Endothelial cell of umbilical vein (primary cell): ENCODE results near the gene WDR41. TPM values are rescaled to one million over a fixed set of nuclear protein-coding genes. Genes with fewer than 3 reads are reported as not detected.

Source experiments
- BruUV-seq: library from RNA; stranded (reverse); fragments of 400-500 nt; replicated peaks from 2 replicates; lab custom pipeline; 2021; lab: Mats Ljungman, UMichigan
- CTCF ChIA-PET: fragments of 300-600, 350-600 bp; sonication (Branson Sonifier 250); formaldehyde crosslinking; loops from one replicate; lab custom pipeline; 2021; ENCODE audit warnings: antibody characterized with exemption, inconsistent platforms; lab: Charles Lee
- POLR2A ChIA-PET: fragments of 300-600, 350-600 bp; sonication (Branson Sonifier 250); formaldehyde crosslinking; loops from one replicate; lab custom pipeline; 2021; ENCODE audit warnings: antibody characterized with exemption, inconsistent platforms; lab: Charles Lee
- DNase-seq: peaks from one replicate; pipeline ENCODE4 v3.0.0-alpha.2; 2011; ENCODE audit warnings: low read depth, low spot score
- FAIRE-seq: peaks from 2 replicates; lab custom pipeline; 2011; peaks lifted over from hg19 to GRCh38; lab: Jason Lieb, UNC
- H2AFZ ChIP-seq: 2 replicates; pipeline ENCODE4 v1.6.0; 2012; ENCODE audit warnings: low read depth, low read length, control low read depth, inconsistent platforms
- H3K27ac ChIP-seq: 2 replicates; pipeline ENCODE4 v1.5.1; 2011; ENCODE audit warnings: low read depth, mild to moderate bottlenecking, control low read depth, low read length, moderate library complexity; ENCODE audit not compliant: insufficient read depth
- H3K27me3 ChIP-seq, 2 experiments: 2 replicates each; pipeline versions ENCODE4 v1.6.0 to v1.6.1; 2011; ENCODE audit warnings: low read length in 2 of 2, mixed read lengths in 1 of 2; ENCODE audit not compliant: control insufficient read depth in 2 of 2, insufficient read depth in 2 of 2
- H3K36me3 ChIP-seq, 2 experiments: 2 replicates in 1 of 2; 3 replicates in 1 of 2; pipeline ENCODE4 v1.5.1; 2011; ENCODE audit warnings: low read length in 2 of 2, mild to moderate bottlenecking in 1 of 2, moderate library complexity in 1 of 2; ENCODE audit not compliant: control insufficient read depth in 2 of 2, insufficient read depth in 2 of 2; ENCODE audit errors: extremely low read depth in 1 of 2
- H3K4me1 ChIP-seq: 3 replicates; pipeline ENCODE4 v1.5.1; 2011; ENCODE audit warnings: mild to moderate bottlenecking, low read length; ENCODE audit not compliant: control insufficient read depth, insufficient read depth; ENCODE audit errors: extremely low read depth
- H3K4me2 ChIP-seq: 2 replicates; pipeline ENCODE4 v1.6.1; 2011; ENCODE audit warnings: low read length, control low read depth, mixed read lengths; ENCODE audit not compliant: insufficient read depth
- H3K4me3 ChIP-seq, 3 experiments: fragments of 200-600 bp in 1 of 3; sonication (generic), shearing (Covaris generic) in 1 of 3; replicated peaks in 1 of 3; 2 replicates each; pipeline ENCODE4 v1.5.1; 2011 to 2016; ENCODE audit warnings: control low read depth in 3 of 3, low read length in 3 of 3, mild to moderate bottlenecking in 2 of 3, inconsistent platforms in 1 of 3, low read depth in 1 of 3, moderate library complexity in 1 of 3; ENCODE audit not compliant: insufficient read depth in 1 of 3
- H3K79me2 ChIP-seq: 2 replicates; pipeline ENCODE4 v1.6.0; 2012; ENCODE audit warnings: low read length, inconsistent platforms; ENCODE audit not compliant: control insufficient read depth, insufficient read depth
- H3K9ac ChIP-seq: replicated peaks from 2 replicates; pipeline ENCODE3; 2011; ENCODE audit warnings: low read length, control low read depth; ENCODE audit not compliant: insufficient read depth; ENCODE audit errors: extremely low read depth
- H3K9me1 ChIP-seq: replicated peaks from 3 replicates; pipeline ENCODE4 v1.6.0; 2011; ENCODE audit warnings: mild to moderate bottlenecking, low read length; ENCODE audit not compliant: control insufficient read depth, insufficient read depth; ENCODE audit errors: extremely low read depth
- H3K9me3 ChIP-seq: replicated peaks from 2 replicates; pipeline ENCODE4 v1.5.1; 2012; ENCODE audit warnings: low read length, inconsistent platforms; ENCODE audit not compliant: control insufficient read depth, insufficient read depth
- H4K20me1 ChIP-seq: replicated peaks from 2 replicates; pipeline ENCODE3; 2011; ENCODE audit warnings: mild to moderate bottlenecking, low read length; ENCODE audit not compliant: control insufficient read depth, insufficient read depth; ENCODE audit errors: extremely low read depth
- EZH2 ChIP-seq: IDR thresholded peaks from 2 replicates; pipeline ENCODE4 v1.6.1; 2012; ENCODE audit warnings: borderline replicate concordance, low read depth, mild to moderate bottlenecking, moderate library complexity, low read length, inconsistent platforms; ENCODE audit not compliant: severe bottlenecking
- FOS ChIP-seq: IDR thresholded peaks from 2 replicates; pipeline ENCODE4 v1.6.1; 2011; ENCODE audit warnings: mild to moderate bottlenecking, low read length, moderate library complexity, borderline replicate concordance; ENCODE audit not compliant: insufficient read depth
- JUN ChIP-seq: IDR thresholded peaks from 2 replicates; pipeline ENCODE4 v1.6.1; 2011; ENCODE audit warnings: borderline replicate concordance, low read depth; ENCODE audit not compliant: insufficient read length, insufficient read depth
- MAX ChIP-seq: IDR thresholded peaks from 2 replicates; pipeline ENCODE4 v1.6.1; 2011; ENCODE audit not compliant: insufficient read depth, insufficient read length
- MYC ChIP-seq: IDR thresholded peaks from one replicate; pipeline ENCODE4 v1.6.1; 2011; ENCODE audit warnings: mild to moderate bottlenecking, low read depth, low read length
- POLR2A ChIP-seq: IDR thresholded peaks from 2 replicates; pipeline ENCODE4 v1.6.1; 2012; ENCODE audit warnings: low read depth, mild to moderate bottlenecking, control low read depth, low read length
- POLR2AphosphoS5 ChIP-seq: IDR thresholded peaks from 2 replicates; pipeline ENCODE4 v1.6.1; 2012; ENCODE audit warnings: low read depth, mild to moderate bottlenecking, control low read depth, low read length, moderate library complexity; ENCODE audit not compliant: insufficient read depth
- dilution Hi-C: fragments of 300-500 bp; cut with MboI; formaldehyde crosslinking; loops from one replicate; pipeline ENCODE4 v1.15.0; 2019; ENCODE audit warnings: low sequenced_read_pairs; ENCODE audit not compliant: extremely low pct_ligation_motif_present
- intact Hi-C: fragments of 100-400 bp; cut with micrococcal nuclease; formaldehyde crosslinking; loops from one replicate; pipeline ENCODE4 v1.10.0; 2022
- polyA plus RNA-seq, 4 experiments: library from polyadenylated mRNA; depleted of rRNA in 3 of 4; stranded (reverse) in 3 of 4; unstranded in 1 of 4; fragments of >200 nt; gene quantifications; 2 replicates each; pipeline versions ENCODE4 v1.2.1 to v1.2.3, GENCODE V29; 2011 to 2012; ENCODE audit warnings: missing spikeins in 1 of 4
- total RNA-seq: library from RNA; stranded (reverse); gene quantifications from 2 replicates; pipeline ENCODE4 v1.2.3, GENCODE V29; 2021

WDR41 gene
- total and polyA plus RNA-seq, 2 donors (not counting 3 experiments of a cell fraction or from before 2014, with no cell fraction given) = 10.2 to 33.6 TPM

DNA sequence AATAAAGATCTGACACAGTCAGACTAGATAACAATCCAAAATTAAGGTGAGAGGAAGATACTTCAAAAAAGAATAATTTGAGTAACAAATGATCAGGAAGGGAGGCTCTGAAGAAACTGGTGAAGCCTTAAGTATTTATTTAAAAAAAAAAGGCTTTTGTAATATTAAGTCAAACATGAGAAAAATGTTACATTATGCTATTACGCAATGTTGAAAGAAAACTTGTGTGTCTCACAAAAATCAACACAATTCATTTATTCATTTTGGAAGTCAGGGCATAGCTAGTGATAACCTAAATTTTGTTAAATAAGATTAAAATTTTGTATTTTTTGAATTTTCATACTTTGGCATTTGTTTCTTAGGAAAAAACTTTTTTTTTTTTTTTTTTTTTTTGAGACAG, 28.2 kb downstream of the WDR41 start:
- no peaks in the 10 kb centered on the region for H3K4me1 ChIP-seq
- H3K36me3 ChIP-seq = no peaks in the 10 kb centered on the region
- no peak overlapping the region for H3K4me2 ChIP-seq
- H3K9me3 ChIP-seq = no peaks in the 10 kb centered on the region
- FAIRE-seq (no peak), DNase-seq (no peak)
- POLR2A ChIA-PET = no interaction called here
- CTCF ChIA-PET = no interaction called here
- no peak overlapping the region for H3K9ac ChIP-seq
- H4K20me1 ChIP-seq = no peaks in the 10 kb centered on the region
- TF ChIP-seq JUN = no peak
- H3K9me1 ChIP-seq = no peaks in the 10 kb centered on the region
- intact Hi-C loops = no loop called here
- H3K27ac ChIP-seq = no peak overlapping the region
- no TSS peak for BruUV-seq
- no peak overlapping the region for H3K4me3 ChIP-seq
- no peaks in the 10 kb centered on the region for H3K27me3 ChIP-seq
- dilution Hi-C loops = no loop called here
- peaks cover 4% of the 10 kb centered on the region for H3K79me2 ChIP-seq
- no peak overlapping the region for H2AFZ ChIP-seq

DNA sequence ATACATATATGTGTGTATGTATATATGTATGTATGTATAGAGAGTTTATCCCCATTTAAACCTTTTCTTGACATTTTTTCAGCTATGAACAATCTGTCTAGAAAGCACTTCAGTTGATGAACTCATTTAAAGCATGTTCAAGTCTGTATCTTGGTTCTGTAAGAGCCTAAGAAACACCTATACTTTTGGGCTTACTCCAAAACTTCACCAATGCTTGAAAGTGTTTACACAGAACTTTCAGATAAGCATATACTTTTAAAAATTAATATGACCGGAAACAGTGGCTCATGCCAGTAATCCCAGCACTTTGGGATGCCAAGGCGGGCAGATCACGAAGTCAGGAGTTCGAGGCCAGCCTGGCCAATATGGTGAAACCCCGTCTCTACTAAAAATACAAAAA, 30.8 kb downstream of the WDR41 start:
- H3K36me3 ChIP-seq = no peaks in the 10 kb centered on the region
- FAIRE-seq (no peak), DNase-seq (no peak)
- BruUV-seq = no TSS peak
- H3K9me3 ChIP-seq = no peaks in the 10 kb centered on the region
- no peak overlapping the region for H3K4me2 ChIP-seq
- no peaks in the 10 kb centered on the region for H4K20me1 ChIP-seq
- H3K9me1 ChIP-seq = no peaks in the 10 kb centered on the region
- ChIA-PET POLR2A (no interaction called here), CTCF (interaction anchor here (1.9 kb wide), 1 partner anchor 31 kb away, joined by 4 read pairs; the partner anchor contains the start of gene WDR41)
- dilution Hi-C loops = no loop called here
- TF ChIP-seq POLR2A = no peak
- TF ChIP-seq FOS = no peak
- no peak for TF ChIP-seq JUN
- TF ChIP-seq POLR2AphosphoS5 = no peak
- no peak for TF ChIP-seq EZH2
- no peak for TF ChIP-seq MAX
- TF ChIP-seq MYC = no peak
- no peak overlapping the region for H3K9ac ChIP-seq
- H3K27ac ChIP-seq = no peak overlapping the region
- no peak overlapping the region for H2AFZ ChIP-seq
- no peaks in the 10 kb centered on the region for H3K79me2 ChIP-seq
- H3K4me1 ChIP-seq = no peaks in the 10 kb centered on the region
- no peaks in the 10 kb centered on the region for H3K27me3 ChIP-seq
- no peak overlapping the region for H3K4me3 ChIP-seq
- intact Hi-C loops = no loop called here
